ENCODE data around the gene HHAT.

- TF ChIP-seq CTCF (IDR thresholded peaks at IDR 0.05; ENCODE audit: low read length) (no peak), EZH2 (IDR thresholded peaks at IDR 0.05; ENCODE audit: borderline replicate concordance, low read length) (no peak)
Observed at GRCh38 chr1:210412240-210412639, 83.5 kb downstream of the HHAT start.

Data from OCI-LY1 (cell line).